ENCODE measurements around the gene GLB1L2. TPM values are rescaled to one million over a fixed set of nuclear protein-coding genes. Genes with fewer than 3 reads are reported as not detected.

GLB1L2 gene
- total RNA-seq, 1 experiment from 2014 or later: 27.1 TPM

- DNase-seq (ENCODE audit: low read depth, low spot score): no peak
- POLR2A ChIA-PET: no interaction called here
- Histone ChIP-seq H3K27ac (ENCODE audit: low read depth, low read length) (no peak overlapping the region), H2AFZ (ENCODE audit: low read depth, low read length, poor library complexity, severe bottlenecking) (no peak overlapping the region), H3K4me2 (ENCODE audit: low read length) (no peak overlapping the region), H3K79me2 (ENCODE audit: insufficient read depth, low read length) (no peaks in the 10 kb centered on the region), H4K20me1 (ENCODE audit: insufficient read depth) (no peaks in the 10 kb centered on the region), H3K4me1 (ENCODE audit: control insufficient read depth in 1 of 2, insufficient read depth in 2 of 2, low read length in 2 of 2) (peaks cover 4 to 21% of the 10 kb centered on the region in 2 experiments; a peak in 3 of 4 replicates), H3K27me3 (ENCODE audit: insufficient read depth, low read length) (no peaks in the 10 kb centered on the region), H3K4me3 (replicated peaks in 1 of 2; ENCODE audit: low read depth in 1 of 2, low read length in 2 of 2) (no peak overlapping the region), H3K9me2 (ENCODE audit: insufficient read depth) (no peaks in the 10 kb centered on the region), H3K9ac (ENCODE audit: low read length) (no peak overlapping the region), H3K9me3 (ENCODE audit: control insufficient read depth in 1 of 2, insufficient read depth in 1 of 2, low read depth in 1 of 2, low read length in 2 of 2) (no peaks in the 10 kb centered on the region), H3K36me3 (ENCODE audit: control insufficient read depth in 1 of 2, insufficient read depth in 2 of 2, low read length in 2 of 2) (no peaks in the 10 kb centered on the region)
- CTCF ChIA-PET: no interaction called here
- no peak for ATAC-seq
- intact Hi-C loops (cut with micrococcal nuclease): no loop called here
- BruUV-seq (replicated peaks): no TSS peak
- RAD21 ChIA-PET (ENCODE audit: low non-redundant PET in 1 of 2, low total read pairs in 2 of 2, uncharacterized antibody in 2 of 2, unreplicated experiment in 2 of 2): no interaction called here
- no peak for TF ChIP-seq ZFX (IDR thresholded peaks at IDR 0.05)
- no peak for TF ChIP-seq TCF7L2 (IDR thresholded peaks at IDR 0.05; ENCODE audit: borderline replicate concordance, extremely low read depth, insufficient read depth, insufficient read length)
- no peak for TF ChIP-seq REST (IDR thresholded peaks at IDR 0.05; ENCODE audit: low read depth)
- no peak for TF ChIP-seq POLR2A (IDR thresholded peaks at IDR 0.05; ENCODE audit: borderline replicate concordance, extremely low read depth, insufficient read depth, insufficient read length)
- TF ChIP-seq RAD21 (IDR thresholded peaks at IDR 0.05; ENCODE audit: low read depth): no peak
- no peak for TF ChIP-seq SRF (IDR thresholded peaks at IDR 0.05; ENCODE audit: low read depth)
- no peak for TF ChIP-seq ATF3 (IDR thresholded peaks at IDR 0.05)
- no peak for TF ChIP-seq EGR1 (IDR thresholded peaks at IDR 0.05; ENCODE audit: low read depth)
- TF ChIP-seq CEBPB (IDR thresholded peaks at IDR 0.05; ENCODE audit: low read depth): no peak
- no peak for TF ChIP-seq FOSL1 (IDR thresholded peaks at IDR 0.05; ENCODE audit: low read depth)
- TF ChIP-seq POLR2AphosphoS5 (IDR thresholded peaks at IDR 0.05; ENCODE audit: low read depth, low read length): no peak
- no peak for TF ChIP-seq ZBTB33 (IDR thresholded peaks at IDR 0.05; ENCODE audit: extremely low read depth, insufficient replicate concordance, low read length)
- TF ChIP-seq YY1 (IDR thresholded peaks at IDR 0.05; ENCODE audit: extremely low read depth, insufficient replicate concordance, low read depth, low read length): no peak
- TF ChIP-seq ZNF274 (IDR thresholded peaks at IDR 0.05; ENCODE audit: low read depth, low read length): no peak
Measured at GRCh38 chr11:134342572-134343340, 11.0 kb downstream of the GLB1L2 start.

All from HCT116 (cell line).